Tibial nerve (tissue), 4 donors: Measurements from ENCODE around the gene TSR3. TPM values are rescaled to one million over a fixed set of nuclear protein-coding genes. Genes with fewer than 3 reads are reported as not detected.
A peak's percentile ranks its signal among the peaks of the same experiment; 100 is the strongest.

Source experiments
- DNase-seq, 2 donors: peaks; one replicate each; pipeline ENCODE4 v3.0.0-alpha.2; 2019; ENCODE audit warnings: low spot score in 2 of 2
- H3K27ac ChIP-seq, 4 donors: fragments of 200-600 bp; sonication (generic) in 3 of 4; one replicate each; pipeline ENCODE4 v1.5.1; 2017 to 2019; ENCODE audit warnings: mild to moderate bottlenecking in 1 of 4
- H3K27me3 ChIP-seq, 2 donors: fragments of 200-600 bp; sonication (generic) in 1 of 2; one replicate each; pipeline versions ENCODE4 v1.5.1 to v1.6.0; 2017 to 2019
- H3K36me3 ChIP-seq, 3 donors: fragments of 200-600 bp; sonication (generic); one replicate each; pipeline ENCODE4 v1.5.1; 2018 to 2019
- H3K4me1 ChIP-seq, 4 donors: fragments of 200-600 bp; sonication (generic) in 3 of 4; one replicate each; pipeline ENCODE4 v1.5.1; 2017 to 2019
- H3K4me3 ChIP-seq, 4 donors: fragments of 200-600 bp; sonication (generic) in 3 of 4; one replicate each; pipeline ENCODE4 v1.5.1; 2017 to 2019; ENCODE audit warnings: mild to moderate bottlenecking in 1 of 4, moderate library complexity in 1 of 4
- H3K9me3 ChIP-seq, 4 donors: fragments of 200-600 bp; sonication (generic) in 3 of 4; one replicate each; pipeline ENCODE4 v1.5.1; 2017 to 2019
- CTCF ChIP-seq, 5 experiments: fragments of 200-600 bp in 3 of 5; fragments of 450-650 bp in 2 of 5; sonication (generic) in 3 of 5; IDR thresholded peaks; one replicate each; pipeline ENCODE4 v1.5.1; 2016 to 2019; ENCODE audit warnings: antibody characterized with exemption in 5 of 5, mild to moderate bottlenecking in 3 of 5, moderate library complexity in 2 of 5
- EP300 ChIP-seq, 2 donors: sonication (generic); formaldehyde crosslinking; IDR thresholded peaks; one replicate each; pipeline ENCODE4 v1.6.1; 2017; ENCODE audit warnings: antibody characterized with exemption in 2 of 2, mild to moderate bottlenecking in 1 of 2
- POLR2A ChIP-seq, 2 donors: fragments of 450-650 bp; IDR thresholded peaks; one replicate each; pipeline ENCODE4 v1.6.1; 2017; ENCODE audit warnings: antibody characterized with exemption in 2 of 2, mild to moderate bottlenecking in 2 of 2, moderate library complexity in 2 of 2
- WGBS, 2 donors: methylation state at CpG; one replicate each; pipeline ENCODE4 v1.1.5; 2018; 5-methylcytosine and 5-hydroxymethylcytosine counted together
- total RNA-seq, 4 donors: library from RNA; depleted of rRNA; stranded (reverse); fragments of >200 nt; gene quantifications; one replicate each; pipeline ENCODE4 v1.1.0, GENCODE V29; 2016

The TSR3 gene
- total RNA-seq, 4 donors from 2014 or later: 72.2 to 122 (median 108) TPM

GRCh38 chr16:1333854-1334700 lies 17.6 kb downstream of the TSR3 start:
- TF ChIP-seq CTCF (IDR thresholded peaks at IDR 0.05) (no peak), EP300 (IDR thresholded peaks at IDR 0.05) (no peak), POLR2A (IDR thresholded peaks at IDR 0.05) (no peak)
- Histone ChIP-seq H3K4me1 (peaks cover 0 to 36% (median 22%) of the 10 kb centered on the region in 4 donors), H3K27ac (peak overlapping the region in 1 of 4 donors; percentile 40), H3K27me3 (peaks cover 3 to 89% of the 10 kb centered on the region in 2 donors), H3K36me3 (peaks cover 0 to 4% (median 0%) of the 10 kb centered on the region in 3 donors), H3K4me3 (peak overlapping the region in 3 of 4 donors; percentile 21 to 42 (median 41)), H3K9me3 (peaks cover 0 to 10% (median 0%) of the 10 kb centered on the region in 4 donors)
- DNase-seq: no peak
- WGBS, 2 donors: 1 to 3% methylated on average over 33 to 38 of the region's 78 CpGs

- WGBS, 2 donors: 0 to 2% methylated on average over 3 to 43 of the region's 83 CpGs
- Histone ChIP-seq H3K4me3 (peak within 1 kb of the TSS; percentile 21 to 42 (median 32)), H3K36me3 (peaks cover 0 to 4% (median 0%) of the 10 kb centered on the region in 3 donors), H3K9me3 (peaks cover 0 to 10% (median 0%) of the 10 kb centered on the region in 4 donors), H3K4me1 (peaks cover 0 to 36% (median 22%) of the 10 kb centered on the region in 4 donors), H3K27ac (peak within 1 kb of the TSS in 1 of 4 donors; percentile 40), H3K27me3 (peaks cover 3 to 82% of the 10 kb centered on the region in 2 donors)
- no peak for DNase-seq
- TF ChIP-seq EP300 (IDR thresholded peaks at IDR 0.05) (no peak), POLR2A (IDR thresholded peaks at IDR 0.05) (no peak), CTCF (IDR thresholded peaks at IDR 0.05) (no peak)
These were observed 18.4 kb downstream of the TSR3 start, which contains the start of gene BAIAP3 for GRCh38 chr16:1333149-1333812. TSS of gene BAIAP3 (plus strand) at chr16:1333645. CDS start at chr16:1338550, 4,905 bp downstream.

- TF ChIP-seq POLR2A (IDR thresholded peaks at IDR 0.05): no peak
- TF ChIP-seq EP300 (IDR thresholded peaks at IDR 0.05): no peak
- no peak for TF ChIP-seq CTCF (IDR thresholded peaks at IDR 0.05)
- peak overlapping the region in 3 of 4 donors; percentile 24 to 41 (median 31) for H3K4me3 ChIP-seq
- 7 to 10% methylated on average over 22 to 24 of the region's 26 CpGs for WGBS, 2 donors
- H3K27me3 ChIP-seq: peaks cover 3 to 76% of the 10 kb centered on the region in 2 donors
- H3K4me1 ChIP-seq: peaks cover 0 to 36% (median 22%) of the 10 kb centered on the region in 4 donors
- DNase-seq: no peak
- no peak overlapping the region for H3K27ac ChIP-seq
- peaks cover 0 to 10% (median 0%) of the 10 kb centered on the region in 4 donors for H3K9me3 ChIP-seq
- H3K36me3 ChIP-seq: peaks cover 0 to 10% (median 0%) of the 10 kb centered on the region in 3 donors
These were observed 19.0 kb downstream of the TSR3 start for GRCh38 chr16:1332618-1333148.

- peak overlapping the region; percentile 0 to 41 (median 15) for H3K4me3 ChIP-seq
- H3K9me3 ChIP-seq: peaks cover 0 to 10% (median 0%) of the 10 kb centered on the region in 4 donors
- peaks cover 3 to 68% of the 10 kb centered on the region in 2 donors for H3K27me3 ChIP-seq
- 5 to 6% methylated on average over 28 to 32 of the region's 34 CpGs for WGBS, 2 donors
- TF ChIP-seq POLR2A (IDR thresholded peaks at IDR 0.05) (no peak), EP300 (IDR thresholded peaks at IDR 0.05) (no peak), CTCF (IDR thresholded peaks at IDR 0.05) (no peak)
- peak in 1 of 2 donors; percentile 24 for DNase-seq
- peaks cover 0 to 36% (median 22%) of the 10 kb centered on the region in 4 donors for H3K4me1 ChIP-seq
- H3K27ac ChIP-seq: peak overlapping the region in 2 of 4 donors; percentile 26 to 68
- H3K36me3 ChIP-seq: peaks cover 0 to 17% (median 0%) of the 10 kb centered on the region in 3 donors
These were observed 19.7 kb downstream of the TSR3 start for GRCh38 chr16:1331712-1332617.
